SU-DHL-6 (cell line): ENCODE results near the gene NSMF.

Source experiments
- H2AFZ ChIP-seq: fragments of 200-600 bp; sonication (generic); 2 replicates; pipeline ENCODE4 v1.6.1; 2014; ENCODE audit warnings: low read depth, mild to moderate bottlenecking, moderate library complexity, mixed read lengths, antibody characterized with exemption, low read length; ENCODE audit not compliant: severe bottlenecking
- H3F3A ChIP-seq: fragments of 200-600 bp; shearing (Covaris generic); 2 replicates; pipeline ENCODE4 v1.6.0; 2016; ENCODE audit warnings: antibody characterized with exemption, mild to moderate bottlenecking; ENCODE audit not compliant: insufficient read depth
- H3K27ac ChIP-seq: fragments of 200-600 bp; sonication (generic); 2 replicates; pipeline ENCODE4 v1.5.1; 2016; ENCODE audit warnings: low read depth, mild to moderate bottlenecking, low read length, moderate library complexity, mixed read lengths
- H3K27me3 ChIP-seq: fragments of 200-600 bp; sonication (generic), shearing (Covaris generic); 2 replicates; pipeline ENCODE4 v1.6.0; 2014; ENCODE audit warnings: mild to moderate bottlenecking, low read length
- H3K36me3 ChIP-seq: fragments of 200-600 bp; sonication (generic); 2 replicates; pipeline ENCODE4 v1.6.1; 2014; ENCODE audit warnings: mild to moderate bottlenecking, low read length, mixed read lengths
- H3K4me2 ChIP-seq: fragments of 300-600, 200-600 bp; shearing (Covaris generic), sonication (generic); 2 replicates; pipeline ENCODE4 v1.6.0; 2014; ENCODE audit warnings: low read length, low read depth, mild to moderate bottlenecking; ENCODE audit not compliant: poor library complexity, severe bottlenecking
- H3K4me3 ChIP-seq: fragments of 200-600 bp; sonication (generic); 2 replicates; pipeline ENCODE4 v1.5.1; 2014; ENCODE audit warnings: antibody characterized with exemption, low read length, mild to moderate bottlenecking, mixed read lengths; ENCODE audit not compliant: insufficient read depth, poor library complexity, severe bottlenecking
- H3K79me2 ChIP-seq: fragments of 200-600 bp; sonication (generic); 2 replicates; pipeline ENCODE4 v1.6.1; 2014; ENCODE audit warnings: mild to moderate bottlenecking, low read length, moderate library complexity; ENCODE audit not compliant: insufficient read depth
- H3K9ac ChIP-seq: fragments of 200-600 bp; sonication (generic); 2 replicates; pipeline ENCODE4 v1.7.0; 2014; ENCODE audit warnings: mild to moderate bottlenecking, low read length
- H3K9me2 ChIP-seq: fragments of 200-600 bp; sonication (generic); replicated peaks from 2 replicates; pipeline ENCODE4 v1.6.1; 2014; ENCODE audit warnings: low read length; ENCODE audit not compliant: insufficient read depth
- H3K9me3 ChIP-seq: fragments of 200-600 bp; sonication (generic); 2 replicates; pipeline ENCODE4 v1.6.1; 2014; ENCODE audit warnings: low read length, mixed read lengths; ENCODE audit not compliant: insufficient read depth
- H4K20me1 ChIP-seq: fragments of 200-600 bp; sonication (generic); 2 replicates; pipeline ENCODE4 v1.6.1; 2014; ENCODE audit warnings: low read depth, mild to moderate bottlenecking, antibody characterized with exemption, low read length, moderate library complexity, mixed read lengths
- CTCF ChIP-seq: fragments of 200-600 bp; sonication (generic); IDR thresholded peaks from one replicate; pipeline ENCODE4 v1.5.1; 2017; ENCODE audit warnings: antibody characterized with exemption, mild to moderate bottlenecking, low read length, moderate library complexity; ENCODE audit not compliant: insufficient read depth, poor library complexity, severe bottlenecking
- EZH2phosphoT487 ChIP-seq: fragments of 200-600 bp; sonication (generic), shearing (Covaris generic); conservative IDR thresholded peaks from 2 replicates; pipeline ENCODE4 v1.6.1; 2018; ENCODE audit warnings: mild to moderate bottlenecking, antibody characterized with exemption, low read length, moderate library complexity, mixed read lengths

NSMF gene

GRCh38 chr9:137406876-137407589, 52.1 kb downstream of the NSMF start:
- Histone ChIP-seq H3K36me3 (no peaks in the 10 kb centered on the region), H3K9me2 (no peaks in the 10 kb centered on the region), H3K9me3 (no peaks in the 10 kb centered on the region), H2AFZ (no peak overlapping the region), H3F3A (no peaks in the 10 kb centered on the region), H3K79me2 (no peaks in the 10 kb centered on the region), H3K4me2 (no peak overlapping the region), H3K4me3 (no peak overlapping the region), H3K27ac (no peak overlapping the region), H3K9ac (no peak overlapping the region), H4K20me1 (no peaks in the 10 kb centered on the region), H3K27me3 (no peaks in the 10 kb centered on the region)
- TF ChIP-seq CTCF (no peak), EZH2phosphoT487 (0 out of 2 replicates have a peak, but pooled peaks have one; percentile 54)

GRCh38 chr9:137406085-137406760, 52.9 kb downstream of the NSMF start:
- Histone ChIP-seq H3K9me2 (no peaks in the 10 kb centered on the region), H4K20me1 (no peaks in the 10 kb centered on the region), H2AFZ (no peak overlapping the region), H3K36me3 (no peaks in the 10 kb centered on the region), H3K4me2 (no peak overlapping the region), H3K4me3 (no peak overlapping the region), H3K27ac (no peak overlapping the region), H3K9me3 (no peaks in the 10 kb centered on the region), H3K27me3 (no peaks in the 10 kb centered on the region), H3F3A (no peaks in the 10 kb centered on the region), H3K9ac (no peak overlapping the region), H3K79me2 (no peaks in the 10 kb centered on the region)
- no peak for TF ChIP-seq CTCF
- TF ChIP-seq EZH2phosphoT487: no peak

GRCh38 chr9:137405677-137406081, 53.5 kb downstream of the NSMF start:
- TF ChIP-seq CTCF (no peak), EZH2phosphoT487 (no peak)
- no peaks in the 10 kb centered on the region for H3K9me3 ChIP-seq
- H3K9ac ChIP-seq: no peak overlapping the region
- H3F3A ChIP-seq: no peaks in the 10 kb centered on the region
- no peaks in the 10 kb centered on the region for H3K79me2 ChIP-seq
- no peak overlapping the region for H3K4me2 ChIP-seq
- no peaks in the 10 kb centered on the region for H3K36me3 ChIP-seq
- no peak overlapping the region for H2AFZ ChIP-seq
- no peaks in the 10 kb centered on the region for H3K27me3 ChIP-seq
- H3K4me3 ChIP-seq: no peak overlapping the region
- no peak overlapping the region for H3K27ac ChIP-seq
- H3K9me2 ChIP-seq: no peaks in the 10 kb centered on the region
- no peaks in the 10 kb centered on the region for H4K20me1 ChIP-seq
